ENCODE data around the gene GABRB1.

GABRB1 gene

GRCh38 chr4:47084795-47085194 is 53.4 kb downstream of the GABRB1 start:
- H2BK12ac ChIP-seq (ENCODE audit: low read length in 2 of 2): no peak overlapping the region
- H2AFZ ChIP-seq (ENCODE audit: low read depth, low read length): no peak overlapping the region

GRCh38 chr4:47088298-47088697 is 56.9 kb downstream of the GABRB1 start:
- H2AK5ac ChIP-seq (ENCODE audit: low read length, severe bottlenecking): no peak overlapping the region
- peak overlapping the region in 1 of 2 experiments; percentile 27 for H3K4ac ChIP-seq (ENCODE audit: low read depth in 1 of 2, low read length in 2 of 2)
- no peak for DNase-seq
- no peak overlapping the region for H3K4me2 ChIP-seq (ENCODE audit: low read length, poor library complexity, severe bottlenecking)
- H3K14ac ChIP-seq (ENCODE audit: low read length in 2 of 2): no peak overlapping the region
- no peak overlapping the region for H3K4me3 ChIP-seq (ENCODE audit: insufficient read depth in 1 of 2, low read depth in 1 of 2, low read length in 2 of 2)
- no peaks in the 10 kb centered on the region for H3K79me1 ChIP-seq (replicated peaks; ENCODE audit: low read length, poor library complexity, severe bottlenecking)
- H4K91ac ChIP-seq (ENCODE audit: low read length): no peak overlapping the region
- H3K18ac ChIP-seq (ENCODE audit: low read depth in 1 of 2, low read length in 2 of 2): no peak overlapping the region
- 91% methylated on average over 2 of the region's 2 CpGs for WGBS
- H3K36me3 ChIP-seq (ENCODE audit: control insufficient read depth in 1 of 2, insufficient read depth in 2 of 2, low read depth in 1 of 2, low read length in 2 of 2): no peaks in the 10 kb centered on the region
- no peak overlapping the region for H3K27ac ChIP-seq (ENCODE audit: low read length, poor library complexity, severe bottlenecking)
- no peak overlapping the region for H2BK120ac ChIP-seq (ENCODE audit: low read depth, low read length)
- H4K8ac ChIP-seq (ENCODE audit: low read length): no peak overlapping the region
- H2BK12ac ChIP-seq (ENCODE audit: low read length in 2 of 2): no peak overlapping the region
- H2BK15ac ChIP-seq (ENCODE audit: low read depth, poor library complexity, severe bottlenecking): no peak overlapping the region
- no peak overlapping the region for H3K9ac ChIP-seq (ENCODE audit: low read length)
- no peak overlapping the region for H3K23ac ChIP-seq (ENCODE audit: low read length in 2 of 2)
- H3K27me3 ChIP-seq (ENCODE audit: control insufficient read depth in 1 of 2, insufficient read depth in 1 of 2, low read length in 2 of 2): no peaks in the 10 kb centered on the region
- H2BK5ac ChIP-seq (ENCODE audit: low read depth, low read length, poor library complexity, severe bottlenecking): no peak overlapping the region
- no peaks in the 10 kb centered on the region for H3K4me1 ChIP-seq (ENCODE audit: control insufficient read depth, insufficient read depth, low read depth, low read length)
- H2AFZ ChIP-seq (ENCODE audit: low read depth, low read length): no peak overlapping the region
- H3K9me3 ChIP-seq (ENCODE audit: control insufficient read depth, low read length): no peaks in the 10 kb centered on the region

More at GRCh38 chr4:47084795-47085194, 53.4 kb downstream of the GABRB1 start:
- Histone ChIP-seq H3K79me1 (replicated peaks; ENCODE audit: low read length, poor library complexity, severe bottlenecking) (no peaks in the 10 kb centered on the region), H3K36me3 (ENCODE audit: control insufficient read depth in 1 of 2, insufficient read depth in 2 of 2, low read depth in 1 of 2, low read length in 2 of 2) (no peaks in the 10 kb centered on the region), H4K8ac (ENCODE audit: low read length) (no peak overlapping the region), H2AK5ac (ENCODE audit: low read length, severe bottlenecking) (no peak overlapping the region), H2BK15ac (ENCODE audit: low read depth, poor library complexity, severe bottlenecking) (no peak overlapping the region), H3K4me3 (ENCODE audit: insufficient read depth in 1 of 2, low read depth in 1 of 2, low read length in 2 of 2) (no peak overlapping the region), H3K4me2 (ENCODE audit: low read length, poor library complexity, severe bottlenecking) (no peak overlapping the region), H3K14ac (ENCODE audit: low read length in 2 of 2) (no peak overlapping the region), H2BK120ac (ENCODE audit: low read depth, low read length) (no peak overlapping the region), H3K27me3 (ENCODE audit: control insufficient read depth in 1 of 2, insufficient read depth in 1 of 2, low read length in 2 of 2) (peaks cover 0 to 5% of the 10 kb centered on the region in 2 experiments), H3K4me1 (ENCODE audit: control insufficient read depth, insufficient read depth, low read depth, low read length) (no peaks in the 10 kb centered on the region), H3K9me3 (ENCODE audit: control insufficient read depth, low read length) (no peaks in the 10 kb centered on the region), H3K18ac (ENCODE audit: low read depth in 1 of 2, low read length in 2 of 2) (no peak overlapping the region), H2BK5ac (ENCODE audit: low read depth, low read length, poor library complexity, severe bottlenecking) (no peak overlapping the region), H3K4ac (ENCODE audit: low read depth in 1 of 2, low read length in 2 of 2) (no peak overlapping the region), H3K27ac (ENCODE audit: low read length, poor library complexity, severe bottlenecking) (no peak overlapping the region), H4K91ac (ENCODE audit: low read length) (no peak overlapping the region), H3K9ac (ENCODE audit: low read length) (no peak overlapping the region), H3K23ac (ENCODE audit: low read length in 2 of 2) (no peak overlapping the region)
- no peak for DNase-seq

- no peaks in the 10 kb centered on the region for H3K27me3 ChIP-seq (ENCODE audit: control insufficient read depth in 1 of 2, insufficient read depth in 1 of 2, low read length in 2 of 2)
- H2AFZ ChIP-seq (ENCODE audit: low read depth, low read length): no peak overlapping the region
- no peak overlapping the region for H3K23ac ChIP-seq (ENCODE audit: low read length in 2 of 2)
- H3K4ac ChIP-seq (ENCODE audit: low read depth in 1 of 2, low read length in 2 of 2): no peak overlapping the region
- no peak overlapping the region for H2BK5ac ChIP-seq (ENCODE audit: low read depth, low read length, poor library complexity, severe bottlenecking)
- no peak overlapping the region for H3K27ac ChIP-seq (ENCODE audit: low read length, poor library complexity, severe bottlenecking)
- H3K36me3 ChIP-seq (ENCODE audit: control insufficient read depth in 1 of 2, insufficient read depth in 2 of 2, low read depth in 1 of 2, low read length in 2 of 2): no peaks in the 10 kb centered on the region
- no peaks in the 10 kb centered on the region for H3K79me1 ChIP-seq (replicated peaks; ENCODE audit: low read length, poor library complexity, severe bottlenecking)
- 86% methylated on average over 1 of the region's 1 CpG for whole genome bisulfite sequencing
- H3K4me2 ChIP-seq (ENCODE audit: low read length, poor library complexity, severe bottlenecking): no peak overlapping the region
- no peak overlapping the region for H3K18ac ChIP-seq (ENCODE audit: low read depth in 1 of 2, low read length in 2 of 2)
- no peaks in the 10 kb centered on the region for H3K9me3 ChIP-seq (ENCODE audit: control insufficient read depth, low read length)
- H2BK120ac ChIP-seq (ENCODE audit: low read depth, low read length): no peak overlapping the region
- H4K8ac ChIP-seq (ENCODE audit: low read length): no peak overlapping the region
- no peak for DNase-seq
- H3K14ac ChIP-seq (ENCODE audit: low read length in 2 of 2): no peak overlapping the region
- H3K9ac ChIP-seq (ENCODE audit: low read length): no peak overlapping the region
- H2AK5ac ChIP-seq (ENCODE audit: low read length, severe bottlenecking): no peak overlapping the region
- no peaks in the 10 kb centered on the region for H3K4me1 ChIP-seq (ENCODE audit: control insufficient read depth, insufficient read depth, low read depth, low read length)
- no peak overlapping the region for H4K91ac ChIP-seq (ENCODE audit: low read length)
- H2BK15ac ChIP-seq (ENCODE audit: low read depth, poor library complexity, severe bottlenecking): no peak overlapping the region
- H2BK12ac ChIP-seq (ENCODE audit: low read length in 2 of 2): no peak overlapping the region
- no peak overlapping the region for H3K4me3 ChIP-seq (ENCODE audit: insufficient read depth in 1 of 2, low read depth in 1 of 2, low read length in 2 of 2)
Measured at GRCh38 chr4:47095884-47096283, 64.5 kb downstream of the GABRB1 start.

GRCh38 chr4:47101453-47101852 is 70.1 kb downstream of the GABRB1 start:
- no peak overlapping the region for H2BK120ac ChIP-seq (ENCODE audit: low read depth, low read length)
- H4K91ac ChIP-seq (ENCODE audit: low read length): no peak overlapping the region
- no CpG with 5 or more reads among the region's 1 CpG for WGBS
- H3K18ac ChIP-seq (ENCODE audit: low read depth in 1 of 2, low read length in 2 of 2): no peak overlapping the region
- H3K4me2 ChIP-seq (ENCODE audit: low read length, poor library complexity, severe bottlenecking): no peak overlapping the region
- H2BK15ac ChIP-seq (ENCODE audit: low read depth, poor library complexity, severe bottlenecking): no peak overlapping the region
- H3K4ac ChIP-seq (ENCODE audit: low read depth in 1 of 2, low read length in 2 of 2): no peak overlapping the region
- H3K4me1 ChIP-seq (ENCODE audit: control insufficient read depth, insufficient read depth, low read depth, low read length): no peaks in the 10 kb centered on the region
- no peak overlapping the region for H3K27ac ChIP-seq (ENCODE audit: low read length, poor library complexity, severe bottlenecking)
- H3K4me3 ChIP-seq (ENCODE audit: insufficient read depth in 1 of 2, low read depth in 1 of 2, low read length in 2 of 2): no peak overlapping the region
- H2AFZ ChIP-seq (ENCODE audit: low read depth, low read length): no peak overlapping the region
- no peak overlapping the region for H3K14ac ChIP-seq (ENCODE audit: low read length in 2 of 2)
- no peak overlapping the region for H4K8ac ChIP-seq (ENCODE audit: low read length)
- H3K79me1 ChIP-seq (replicated peaks; ENCODE audit: low read length, poor library complexity, severe bottlenecking): no peaks in the 10 kb centered on the region
- no peaks in the 10 kb centered on the region for H3K9me3 ChIP-seq (ENCODE audit: control insufficient read depth, low read length)
- no peak overlapping the region for H2BK12ac ChIP-seq (ENCODE audit: low read length in 2 of 2)
- no peaks in the 10 kb centered on the region for H3K36me3 ChIP-seq (ENCODE audit: control insufficient read depth in 1 of 2, insufficient read depth in 2 of 2, low read depth in 1 of 2, low read length in 2 of 2)
- DNase-seq: peak; percentile 65
- no peak overlapping the region for H2BK5ac ChIP-seq (ENCODE audit: low read depth, low read length, poor library complexity, severe bottlenecking)
- no peaks in the 10 kb centered on the region for H3K27me3 ChIP-seq (ENCODE audit: control insufficient read depth in 1 of 2, insufficient read depth in 1 of 2, low read length in 2 of 2)
- no peak overlapping the region for H2AK5ac ChIP-seq (ENCODE audit: low read length, severe bottlenecking)
- no peak overlapping the region for H3K23ac ChIP-seq (ENCODE audit: low read length in 2 of 2)
- no peak overlapping the region for H3K9ac ChIP-seq (ENCODE audit: low read length)
